ENCODE data around the gene NPR2.

Gene NPR2

DNA sequence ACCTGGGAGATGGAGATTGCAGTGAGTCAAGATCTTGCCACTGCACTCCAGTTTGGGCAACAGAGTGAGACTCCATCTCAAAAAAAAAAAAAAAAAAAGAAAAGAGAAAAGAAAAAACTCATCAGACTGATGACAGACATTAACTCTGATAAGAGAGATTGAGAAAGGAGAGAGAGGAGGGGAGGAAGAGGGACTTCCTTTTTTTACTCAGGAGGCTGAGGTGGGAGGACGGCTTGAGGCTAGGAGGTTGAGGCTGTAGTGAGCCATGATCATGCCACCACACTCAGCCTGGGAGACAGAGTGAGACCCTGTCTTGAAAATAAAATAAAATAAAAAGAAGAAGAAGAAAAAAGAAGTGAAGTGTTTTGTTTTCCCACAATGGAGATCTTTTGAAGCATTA is 27.6 kb upstream of the NPR2 start:
- no peak overlapping the region for H3K23ac ChIP-seq (ENCODE audit: low read length in 2 of 2)
- no peak overlapping the region for H2AFZ ChIP-seq (ENCODE audit: low read depth, low read length)
- no peak for DNase-seq
- H2BK5ac ChIP-seq (ENCODE audit: low read depth, low read length, poor library complexity, severe bottlenecking), result no peak overlapping the region
- no peak overlapping the region for H2AK5ac ChIP-seq (ENCODE audit: low read length, severe bottlenecking)
- H3K4me1 ChIP-seq (ENCODE audit: control insufficient read depth, insufficient read depth, low read depth, low read length), result peaks cover 4% of the 10 kb centered on the region
- H3K18ac ChIP-seq (ENCODE audit: low read depth in 1 of 2, low read length in 2 of 2), result no peak overlapping the region
- WGBS, result 92% methylated on average over 1 of the region's 1 CpG
- H3K36me3 ChIP-seq (ENCODE audit: control insufficient read depth in 1 of 2, insufficient read depth in 2 of 2, low read depth in 1 of 2, low read length in 2 of 2), result peaks cover 0 to under 1% of the 10 kb centered on the region in 2 experiments
- no peaks in the 10 kb centered on the region for H3K9me3 ChIP-seq (ENCODE audit: control insufficient read depth, low read length)
- no peak overlapping the region for H3K4me3 ChIP-seq (ENCODE audit: insufficient read depth in 1 of 2, low read depth in 1 of 2, low read length in 2 of 2)
- no peak overlapping the region for H4K8ac ChIP-seq (ENCODE audit: low read length)
- H3K14ac ChIP-seq (ENCODE audit: low read length in 2 of 2), result no peak overlapping the region
- H3K27ac ChIP-seq (ENCODE audit: low read length, poor library complexity, severe bottlenecking), result no peak overlapping the region
- H3K4ac ChIP-seq (ENCODE audit: low read depth in 1 of 2, low read length in 2 of 2), result no peak overlapping the region
- H2BK120ac ChIP-seq (ENCODE audit: low read depth, low read length), result no peak overlapping the region
- no peak overlapping the region for H4K91ac ChIP-seq (ENCODE audit: low read length)
- no peak overlapping the region for H2BK12ac ChIP-seq (ENCODE audit: low read length in 2 of 2)
- no peak overlapping the region for H3K4me2 ChIP-seq (ENCODE audit: low read length, poor library complexity, severe bottlenecking)
- no peaks in the 10 kb centered on the region for H3K27me3 ChIP-seq (ENCODE audit: control insufficient read depth in 1 of 2, insufficient read depth in 1 of 2, low read length in 2 of 2)
- H3K9ac ChIP-seq (ENCODE audit: low read length), result no peak overlapping the region
- H2BK15ac ChIP-seq (ENCODE audit: low read depth, poor library complexity, severe bottlenecking), result no peak overlapping the region
- peaks cover 15% of the 10 kb centered on the region for H3K79me1 ChIP-seq (replicated peaks; ENCODE audit: low read length, poor library complexity, severe bottlenecking)

DNA sequence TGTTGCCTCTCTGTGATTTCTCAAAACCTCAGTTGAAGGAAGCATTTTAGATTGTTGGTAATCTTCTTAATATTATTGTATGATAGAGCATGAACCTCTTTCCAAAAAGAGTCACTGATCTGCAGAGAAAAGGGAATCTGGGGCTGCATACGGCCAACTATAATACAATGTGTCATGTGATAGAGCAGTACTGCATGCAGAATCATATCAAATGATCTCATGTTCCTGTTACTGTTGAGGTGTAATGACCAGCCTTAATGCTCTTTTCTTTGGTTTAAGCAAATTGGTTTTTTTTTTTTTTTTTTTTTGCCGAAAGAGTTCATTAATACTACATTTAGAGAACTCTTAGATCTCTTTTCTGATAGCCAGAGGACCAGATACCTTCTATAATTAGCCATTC is 24.4 kb upstream of the NPR2 start:
- 100% methylated on average over 1 of the region's 2 CpGs for WGBS

DNA sequence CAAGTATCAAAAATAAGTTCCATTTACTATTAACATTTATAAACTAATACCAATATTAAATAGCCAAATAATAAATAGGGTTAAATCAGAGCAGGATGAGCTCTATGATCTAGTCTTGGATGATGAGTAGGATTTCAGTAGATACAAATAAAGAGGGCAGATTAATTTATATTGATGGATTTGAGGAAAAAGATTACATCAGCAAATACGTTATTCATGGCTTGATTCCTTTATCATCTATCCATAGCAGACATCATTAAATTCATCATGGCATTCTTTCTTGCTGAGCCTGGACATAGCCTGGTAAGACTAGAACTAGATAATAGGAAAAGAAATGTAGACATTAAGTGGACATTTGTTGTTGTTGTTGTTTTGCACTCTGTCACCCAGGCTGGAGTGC is 23.9 kb upstream of the NPR2 start:
- no CpG with 5 or more reads among the region's 1 CpG for WGBS
- Histone ChIP-seq H3K36me3 (ENCODE audit: control insufficient read depth in 1 of 2, insufficient read depth in 2 of 2, low read depth in 1 of 2, low read length in 2 of 2) (peaks cover 0 to 3% of the 10 kb centered on the region in 2 experiments), H2AK5ac (ENCODE audit: low read length, severe bottlenecking) (no peak overlapping the region)

More for the DNA sequence above, 24.4 kb upstream of the NPR2 start:
- no peak overlapping the region for H2BK15ac ChIP-seq (ENCODE audit: low read depth, poor library complexity, severe bottlenecking)
- no peak overlapping the region for H4K8ac ChIP-seq (ENCODE audit: low read length)
- H3K79me1 ChIP-seq (replicated peaks; ENCODE audit: low read length, poor library complexity, severe bottlenecking), result peaks cover 15% of the 10 kb centered on the region
- H2AFZ ChIP-seq (ENCODE audit: low read depth, low read length), result no peak overlapping the region
- H2AK5ac ChIP-seq (ENCODE audit: low read length, severe bottlenecking), result no peak overlapping the region
- no peaks in the 10 kb centered on the region for H3K4me1 ChIP-seq (ENCODE audit: control insufficient read depth, insufficient read depth, low read depth, low read length)
- H3K4ac ChIP-seq (ENCODE audit: low read depth in 1 of 2, low read length in 2 of 2), result no peak overlapping the region
- H3K27ac ChIP-seq (ENCODE audit: low read length, poor library complexity, severe bottlenecking), result no peak overlapping the region
- no peak overlapping the region for H4K91ac ChIP-seq (ENCODE audit: low read length)
- no peak overlapping the region for H2BK12ac ChIP-seq (ENCODE audit: low read length in 2 of 2)
- H3K18ac ChIP-seq (ENCODE audit: low read depth in 1 of 2, low read length in 2 of 2), result no peak overlapping the region
- H3K9me3 ChIP-seq (ENCODE audit: control insufficient read depth, low read length), result no peaks in the 10 kb centered on the region
- H3K9ac ChIP-seq (ENCODE audit: low read length), result no peak overlapping the region
- H2BK120ac ChIP-seq (ENCODE audit: low read depth, low read length), result no peak overlapping the region
- H3K14ac ChIP-seq (ENCODE audit: low read length in 2 of 2), result no peak overlapping the region
- no peak overlapping the region for H3K4me2 ChIP-seq (ENCODE audit: low read length, poor library complexity, severe bottlenecking)
- no peak overlapping the region for H2BK5ac ChIP-seq (ENCODE audit: low read depth, low read length, poor library complexity, severe bottlenecking)
- H3K4me3 ChIP-seq (ENCODE audit: insufficient read depth in 1 of 2, low read depth in 1 of 2, low read length in 2 of 2), result no peak overlapping the region
- no peak for DNase-seq
- H3K36me3 ChIP-seq (ENCODE audit: control insufficient read depth in 1 of 2, insufficient read depth in 2 of 2, low read depth in 1 of 2, low read length in 2 of 2), result peaks cover 0 to 3% of the 10 kb centered on the region in 2 experiments
- no peak overlapping the region for H3K23ac ChIP-seq (ENCODE audit: low read length in 2 of 2)
- H3K27me3 ChIP-seq (ENCODE audit: control insufficient read depth in 1 of 2, insufficient read depth in 1 of 2, low read length in 2 of 2), result no peaks in the 10 kb centered on the region

DNA sequence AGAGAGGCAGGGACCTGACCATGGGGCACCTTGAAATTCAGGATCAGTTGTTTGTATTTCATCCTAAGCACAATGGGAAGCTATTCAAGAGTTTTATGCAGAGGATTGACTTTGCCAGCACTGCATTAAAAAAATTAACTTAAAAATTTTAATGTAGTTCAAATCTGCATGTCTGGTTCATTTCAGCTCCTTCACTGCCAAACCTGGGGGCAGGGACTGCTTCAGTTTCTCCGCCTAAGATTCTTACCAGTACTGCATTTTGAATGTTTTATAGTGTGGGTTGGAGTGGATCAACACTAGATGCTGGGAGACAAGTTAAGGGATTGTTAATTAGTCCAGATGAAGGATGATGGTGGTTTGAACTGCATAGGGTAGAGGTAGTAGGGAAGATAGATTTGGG is 21.6 kb upstream of the NPR2 start:
- Histone ChIP-seq H3K23ac (ENCODE audit: low read length in 2 of 2) (no peak overlapping the region), H3K27me3 (ENCODE audit: control insufficient read depth in 1 of 2, insufficient read depth in 1 of 2, low read length in 2 of 2) (no peaks in the 10 kb centered on the region), H3K9me3 (ENCODE audit: control insufficient read depth, low read length) (no peaks in the 10 kb centered on the region), H4K8ac (ENCODE audit: low read length) (no peak overlapping the region), H2BK12ac (ENCODE audit: low read length in 2 of 2) (no peak overlapping the region), H3K4me1 (ENCODE audit: control insufficient read depth, insufficient read depth, low read depth, low read length) (peaks cover 2% of the 10 kb centered on the region), H3K9ac (ENCODE audit: low read length) (no peak overlapping the region), H3K79me1 (replicated peaks; ENCODE audit: low read length, poor library complexity, severe bottlenecking) (peaks cover 15% of the 10 kb centered on the region), H3K4me2 (ENCODE audit: low read length, poor library complexity, severe bottlenecking) (no peak overlapping the region), H3K18ac (ENCODE audit: low read depth in 1 of 2, low read length in 2 of 2) (no peak overlapping the region), H2AK5ac (ENCODE audit: low read length, severe bottlenecking) (no peak overlapping the region), H3K4ac (ENCODE audit: low read depth in 1 of 2, low read length in 2 of 2) (no peak overlapping the region), H2BK120ac (ENCODE audit: low read depth, low read length) (no peak overlapping the region), H2AFZ (ENCODE audit: low read depth, low read length) (no peak overlapping the region), H2BK5ac (ENCODE audit: low read depth, low read length, poor library complexity, severe bottlenecking) (no peak overlapping the region), H3K14ac (ENCODE audit: low read length in 2 of 2) (no peak overlapping the region), H3K36me3 (ENCODE audit: control insufficient read depth in 1 of 2, insufficient read depth in 2 of 2, low read depth in 1 of 2, low read length in 2 of 2) (peaks cover 0 to 3% of the 10 kb centered on the region in 2 experiments), H3K27ac (ENCODE audit: low read length, poor library complexity, severe bottlenecking) (no peak overlapping the region), H3K4me3 (ENCODE audit: insufficient read depth in 1 of 2, low read depth in 1 of 2, low read length in 2 of 2) (no peak overlapping the region), H4K91ac (ENCODE audit: low read length) (no peak overlapping the region), H2BK15ac (ENCODE audit: low read depth, poor library complexity, severe bottlenecking) (no peak overlapping the region)
- DNase-seq, result no peak
- 97% methylated on average over 1 of the region's 1 CpG for WGBS

More for the DNA sequence above, 23.9 kb upstream of the NPR2 start:
- no peak overlapping the region for H4K8ac ChIP-seq (ENCODE audit: low read length)
- no peak for DNase-seq
- H3K4me2 ChIP-seq (ENCODE audit: low read length, poor library complexity, severe bottlenecking), result no peak overlapping the region
- H2BK15ac ChIP-seq (ENCODE audit: low read depth, poor library complexity, severe bottlenecking), result no peak overlapping the region
- no peaks in the 10 kb centered on the region for H3K9me3 ChIP-seq (ENCODE audit: control insufficient read depth, low read length)
- H3K79me1 ChIP-seq (replicated peaks; ENCODE audit: low read length, poor library complexity, severe bottlenecking), result peaks cover 12% of the 10 kb centered on the region
- no peak overlapping the region for H4K91ac ChIP-seq (ENCODE audit: low read length)
- no peak overlapping the region for H2BK120ac ChIP-seq (ENCODE audit: low read depth, low read length)
- no peak overlapping the region for H3K27ac ChIP-seq (ENCODE audit: low read length, poor library complexity, severe bottlenecking)
- no peaks in the 10 kb centered on the region for H3K4me1 ChIP-seq (ENCODE audit: control insufficient read depth, insufficient read depth, low read depth, low read length)
- no peak overlapping the region for H3K23ac ChIP-seq (ENCODE audit: low read length in 2 of 2)
- no peak overlapping the region for H2AFZ ChIP-seq (ENCODE audit: low read depth, low read length)
- H3K4ac ChIP-seq (ENCODE audit: low read depth in 1 of 2, low read length in 2 of 2), result no peak overlapping the region
- H3K27me3 ChIP-seq (ENCODE audit: control insufficient read depth in 1 of 2, insufficient read depth in 1 of 2, low read length in 2 of 2), result no peaks in the 10 kb centered on the region
- no peak overlapping the region for H3K14ac ChIP-seq (ENCODE audit: low read length in 2 of 2)
- H3K18ac ChIP-seq (ENCODE audit: low read depth in 1 of 2, low read length in 2 of 2), result no peak overlapping the region
- no peak overlapping the region for H3K9ac ChIP-seq (ENCODE audit: low read length)
- H3K4me3 ChIP-seq (ENCODE audit: insufficient read depth in 1 of 2, low read depth in 1 of 2, low read length in 2 of 2), result no peak overlapping the region
- no peak overlapping the region for H2BK12ac ChIP-seq (ENCODE audit: low read length in 2 of 2)
- no peak overlapping the region for H2BK5ac ChIP-seq (ENCODE audit: low read depth, low read length, poor library complexity, severe bottlenecking)
